GM18909 (cell line): Measurements from ENCODE around the gene SFTA2.

Experiments used
- ATAC-seq: cut with Tn5 transposase; IDR thresholded peaks from one replicate; pipeline ENCODE4 v1.9.1; 2021; ENCODE audit warnings: mild to moderate bottlenecking; ENCODE audit not compliant: unreplicated experiment, poor library complexity

Gene SFTA2

GRCh38 chr6:30881392-30882203, 50.4 kb downstream of the SFTA2 start:
- no peak for ATAC-seq
